OCI-LY7 (cell line): Measurements from ENCODE around the gene PCDH18.

Experiments used
- CTCF ChIP-seq: fragments of 200-600 bp; sonication (generic); conservative IDR thresholded peaks from 2 replicates; pipeline ENCODE4 v1.5.1; 2014; ENCODE audit warnings: mild to moderate bottlenecking, antibody characterized with exemption, low read length, moderate library complexity, mixed read lengths
- EZH2phosphoT487 ChIP-seq: fragments of 200-600 bp; sonication (generic); IDR thresholded peaks from 2 replicates; pipeline ENCODE4 v1.6.1; 2018; ENCODE audit warnings: low read depth, borderline replicate concordance, mild to moderate bottlenecking, mixed run types, antibody characterized with exemption, low read length, moderate library complexity, mixed read lengths

- TF ChIP-seq CTCF (no peak), EZH2phosphoT487 (no peak)
Measured at GRCh38 chr4:137514406-137515111, 17.7 kb downstream of the PCDH18 start.
